Right hindlimb (tissue), 1 donor: ENCODE measurements around the gene PEPD.

Experiments
- DNase-seq: peaks from one replicate; pipeline ENCODE4 v3.0.0-alpha.2; 2018

PEPD gene

GRCh38 chr19:33510462-33511194, 11.0 kb downstream of the PEPD start:
- DNase-seq: no peak

GRCh38 chr19:33509774-33510173, 11.8 kb downstream of the PEPD start:
- DNase-seq: no peak

- no peak for DNase-seq
These were observed 12.5 kb downstream of the PEPD start for GRCh38 chr19:33508941-33509614.

- no peak for DNase-seq
These were observed 13.2 kb downstream of the PEPD start for GRCh38 chr19:33508431-33508830.

GRCh38 chr19:33508009-33508408, 13.6 kb downstream of the PEPD start:
- DNase-seq: no peak

- DNase-seq: no peak
These were observed 14.3 kb downstream of the PEPD start for GRCh38 chr19:33507021-33507956.

GRCh38 chr19:33506498-33506897, 15.1 kb downstream of the PEPD start:
- no peak for DNase-seq

- no peak for DNase-seq
These were observed 15.8 kb downstream of the PEPD start for GRCh38 chr19:33505823-33506222.

- no peak for DNase-seq
These were observed 16.4 kb downstream of the PEPD start for GRCh38 chr19:33505148-33505547.

- no peak for DNase-seq
These were observed 17.5 kb downstream of the PEPD start for GRCh38 chr19:33504058-33504444.

- DNase-seq: no peak
These were observed 18.0 kb downstream of the PEPD start for GRCh38 chr19:33503433-33504057.

GRCh38 chr19:33503030-33503429, 18.6 kb downstream of the PEPD start:
- no peak for DNase-seq

GRCh38 chr19:33502521-33502920, 19.1 kb downstream of the PEPD start:
- no peak for DNase-seq

- no peak for DNase-seq
These were observed 19.8 kb downstream of the PEPD start for GRCh38 chr19:33501693-33502356.

- no peak for DNase-seq
These were observed 20.6 kb downstream of the PEPD start for GRCh38 chr19:33500991-33501390.

GRCh38 chr19:33500586-33500985, 21.0 kb downstream of the PEPD start:
- DNase-seq: no peak

- DNase-seq: no peak
These were observed 21.7 kb downstream of the PEPD start for GRCh38 chr19:33499671-33500506.

- DNase-seq: no peak
These were observed 22.3 kb downstream of the PEPD start for GRCh38 chr19:33499248-33499647.

GRCh38 chr19:33498391-33499000, 23.1 kb downstream of the PEPD start:
- DNase-seq: no peak

- no peak for DNase-seq
These were observed 23.8 kb downstream of the PEPD start for GRCh38 chr19:33497778-33498175.
